Activated B cell treated with CpG ODN at 0.5 μM for 24 hours (primary cell): ENCODE data around the gene CPLX3. TPM values are rescaled to one million over a fixed set of nuclear protein-coding genes. Genes with fewer than 3 reads are reported as not detected.

ENCODE experiments used
- ATAC-seq: fragments of 200-7000 bp; cut with Tn5 transposase; one replicate; pipeline ENCODE4 v1.10.0; 2021; ENCODE audit warnings: low read depth, mild to moderate bottlenecking, moderate library complexity
- CTCF ChIA-PET: fragments of 350-600 bp; sonication (Branson Sonifier 250); formaldehyde crosslinking; loops from one replicate; lab custom pipeline; 2021; ENCODE audit warnings: antibody characterized with exemption; lab: Charles Lee
- POLR2A ChIA-PET: fragments of 350-600 bp; sonication (Branson Sonifier 250); formaldehyde crosslinking; loops from one replicate; lab custom pipeline; 2021; ENCODE audit warnings: antibody characterized with exemption; lab: Charles Lee
- DNase-seq: peaks from one replicate; pipeline ENCODE4 v3.0.0; 2022
- H3K27ac Mint-ChIP-seq: one replicate; pipeline ENCODE4 v1.8.0; 2020; ENCODE audit warnings: mixed read lengths
- H3K27me3 Mint-ChIP-seq: one replicate; pipeline ENCODE4 v1.8.0; 2021; ENCODE audit warnings: mixed read lengths
- H3K36me3 Mint-ChIP-seq: one replicate; pipeline ENCODE4 v1.8.0; 2021; ENCODE audit warnings: low read depth, mixed read lengths
- H3K4me1 Mint-ChIP-seq: one replicate; pipeline ENCODE4 v1.8.0; 2021; ENCODE audit warnings: mixed read lengths
- H3K4me3 Mint-ChIP-seq: one replicate; pipeline ENCODE4 v1.8.0; 2020; ENCODE audit warnings: mild to moderate bottlenecking, mixed read lengths
- H3K9me3 Mint-ChIP-seq: one replicate; pipeline ENCODE4 v1.8.0; 2020; ENCODE audit warnings: mixed read lengths
- intact Hi-C: fragments of 100-400 bp; cut with micrococcal nuclease; formaldehyde crosslinking; loops from one replicate; pipeline ENCODE4 v1.15.1; 2024
- total RNA-seq: library from RNA; stranded (reverse); gene quantifications from 2 replicates; pipeline ENCODE4 v1.2.3, GENCODE V29; 2022
- TF ChIP-seq, protein P1 (sequence below): fragments of 200-600 bp; IDR thresholded peaks from one replicate; pipeline ENCODE4 v1.8.0; 2022; ENCODE audit warnings: antibody characterized with exemption, mild to moderate bottlenecking

The CPLX3 gene
- total RNA-seq, 1 donor from 2014 or later = 0.22 TPM

- H3K4me3 Mint-ChIP-seq = peak overlapping the region; percentile 44
- no peak for DNase-seq
- peaks cover 52% of the 10 kb centered on the region for H3K4me1 Mint-ChIP-seq
- no peaks in the 10 kb centered on the region for H3K27me3 Mint-ChIP-seq
- ChIA-PET CTCF (interaction anchor here (1.3 to 3.9 kb wide), 2 partner anchors 12 to 43 kb away, joined by 6 to 22 read pairs; no protein-coding TSS in a partner anchor), POLR2A (interaction anchor here (0.5 to 4.9 kb wide), 11 partner anchors 12 to 149 kb away, joined by 3 to 42 read pairs (median 6); partner anchors contain the start of genes COX5A, MPI, SCAMP2 and ULK3)
- ATAC-seq = peak; percentile 35
- TF ChIP-seq, protein P1, sequence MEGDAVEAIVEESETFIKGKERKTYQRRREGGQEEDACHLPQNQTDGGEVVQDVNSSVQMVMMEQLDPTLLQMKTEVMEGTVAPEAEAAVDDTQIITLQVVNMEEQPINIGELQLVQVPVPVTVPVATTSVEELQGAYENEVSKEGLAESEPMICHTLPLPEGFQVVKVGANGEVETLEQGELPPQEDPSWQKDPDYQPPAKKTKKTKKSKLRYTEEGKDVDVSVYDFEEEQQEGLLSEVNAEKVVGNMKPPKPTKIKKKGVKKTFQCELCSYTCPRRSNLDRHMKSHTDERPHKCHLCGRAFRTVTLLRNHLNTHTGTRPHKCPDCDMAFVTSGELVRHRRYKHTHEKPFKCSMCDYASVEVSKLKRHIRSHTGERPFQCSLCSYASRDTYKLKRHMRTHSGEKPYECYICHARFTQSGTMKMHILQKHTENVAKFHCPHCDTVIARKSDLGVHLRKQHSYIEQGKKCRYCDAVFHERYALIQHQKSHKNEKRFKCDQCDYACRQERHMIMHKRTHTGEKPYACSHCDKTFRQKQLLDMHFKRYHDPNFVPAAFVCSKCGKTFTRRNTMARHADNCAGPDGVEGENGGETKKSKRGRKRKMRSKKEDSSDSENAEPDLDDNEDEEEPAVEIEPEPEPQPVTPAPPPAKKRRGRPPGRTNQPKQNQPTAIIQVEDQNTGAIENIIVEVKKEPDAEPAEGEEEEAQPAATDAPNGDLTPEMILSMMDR = no peak
- intact Hi-C loops = loop anchor here (1.0 to 2.0 kb wide), 2 partner anchors 12 to 15 kb away; partner anchors contain the start of gene ULK3
- no peaks in the 10 kb centered on the region for H3K9me3 Mint-ChIP-seq
- peaks cover 25% of the 10 kb centered on the region for H3K36me3 Mint-ChIP-seq
- peak overlapping the region; percentile 83 for H3K27ac Mint-ChIP-seq
Observed at GRCh38 chr15:74857671-74858368, 31.4 kb downstream of the CPLX3 start.

DNA sequence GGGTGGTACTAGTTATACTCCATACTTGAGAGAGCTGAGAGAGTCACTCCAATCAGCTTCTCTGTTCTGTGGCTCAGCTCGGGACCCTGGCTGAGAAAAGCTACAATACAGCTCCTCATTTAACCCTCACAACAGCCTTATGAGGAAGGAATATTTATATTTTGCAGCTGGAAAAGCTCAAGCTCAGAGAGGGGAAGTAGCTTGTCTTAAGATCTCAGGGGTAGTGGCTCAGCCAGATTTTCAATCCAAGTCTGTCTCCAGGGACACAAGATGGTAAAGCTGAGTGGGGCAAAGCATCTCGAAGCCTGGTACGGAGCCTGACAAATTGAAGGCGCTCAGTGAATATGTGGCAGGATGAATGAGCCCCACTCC, 31.9 kb downstream of the CPLX3 start:
- CTCF ChIA-PET = interaction anchor here (1.3 to 3.9 kb wide), 2 partner anchors 12 to 43 kb away, joined by 6 to 22 read pairs; no protein-coding TSS in a partner anchor
- intact Hi-C loops = no loop called here
- no peak for ATAC-seq
- no peaks in the 10 kb centered on the region for H3K9me3 Mint-ChIP-seq
- H3K27me3 Mint-ChIP-seq = no peaks in the 10 kb centered on the region
- no peak for DNase-seq
- POLR2A ChIA-PET = interaction anchor here (0.5 to 4.9 kb wide), 11 partner anchors 11 to 211 kb away, joined by 3 to 42 read pairs (median 6); partner anchors contain the start of genes COX5A, MPI, SCAMP2 and ULK3
- H3K4me3 Mint-ChIP-seq = peak overlapping the region; percentile 38
- H3K36me3 Mint-ChIP-seq = peaks cover 20% of the 10 kb centered on the region
- peaks cover 51% of the 10 kb centered on the region for H3K4me1 Mint-ChIP-seq
- TF ChIP-seq, protein P1 = no peak
- peak overlapping the region; percentile 83 for H3K27ac Mint-ChIP-seq

- TF ChIP-seq, protein P1 = no peak
- Mint-ChIP-seq H3K4me3 (no peak overlapping the region), H3K9me3 (no peaks in the 10 kb centered on the region), H3K27me3 (no peaks in the 10 kb centered on the region), H3K27ac (peak overlapping the region; percentile 33), H3K36me3 (peaks cover 36% of the 10 kb centered on the region), H3K4me1 (peaks cover 61% of the 10 kb centered on the region)
- DNase-seq = no peak
- ChIA-PET CTCF (interaction anchor here (1.2 kb wide), 1 partner anchor 38 kb away, joined by 3 read pairs; no protein-coding TSS in a partner anchor), POLR2A (interaction anchor here (0.7 kb wide), 1 partner anchor 54 kb away, joined by 3 read pairs; no protein-coding TSS in a partner anchor)
- intact Hi-C loops = no loop called here
- ATAC-seq = no peak
Observed at GRCh38 chr15:74863239-74864056, 37.0 kb downstream of the CPLX3 start.

- TF ChIP-seq, protein P1 = no peak
- ATAC-seq = no peak
- Mint-ChIP-seq H3K4me3 (no peak overlapping the region), H3K27me3 (no peaks in the 10 kb centered on the region), H3K36me3 (peaks cover 39% of the 10 kb centered on the region), H3K27ac (no peak overlapping the region), H3K9me3 (no peaks in the 10 kb centered on the region), H3K4me1 (peaks cover 59% of the 10 kb centered on the region)
- intact Hi-C loops = no loop called here
- POLR2A ChIA-PET = interaction anchor here (0.7 kb wide), 1 partner anchor 32 kb away, joined by 13 read pairs; no protein-coding TSS in a partner anchor
- CTCF ChIA-PET = interaction anchor here (1.2 kb wide), 1 partner anchor 37 kb away, joined by 3 read pairs; no protein-coding TSS in a partner anchor
- no peak for DNase-seq
Observed at GRCh38 chr15:74864296-74864695, 37.9 kb downstream of the CPLX3 start.
